ENCODE results near the gene NFIC. TPM values are rescaled to one million over a fixed set of nuclear protein-coding genes. Genes with fewer than 3 reads are reported as not detected.

Gene NFIC
- polyA plus RNA-seq, 1 donor from 2014 or later = 0.24 TPM

DNA sequence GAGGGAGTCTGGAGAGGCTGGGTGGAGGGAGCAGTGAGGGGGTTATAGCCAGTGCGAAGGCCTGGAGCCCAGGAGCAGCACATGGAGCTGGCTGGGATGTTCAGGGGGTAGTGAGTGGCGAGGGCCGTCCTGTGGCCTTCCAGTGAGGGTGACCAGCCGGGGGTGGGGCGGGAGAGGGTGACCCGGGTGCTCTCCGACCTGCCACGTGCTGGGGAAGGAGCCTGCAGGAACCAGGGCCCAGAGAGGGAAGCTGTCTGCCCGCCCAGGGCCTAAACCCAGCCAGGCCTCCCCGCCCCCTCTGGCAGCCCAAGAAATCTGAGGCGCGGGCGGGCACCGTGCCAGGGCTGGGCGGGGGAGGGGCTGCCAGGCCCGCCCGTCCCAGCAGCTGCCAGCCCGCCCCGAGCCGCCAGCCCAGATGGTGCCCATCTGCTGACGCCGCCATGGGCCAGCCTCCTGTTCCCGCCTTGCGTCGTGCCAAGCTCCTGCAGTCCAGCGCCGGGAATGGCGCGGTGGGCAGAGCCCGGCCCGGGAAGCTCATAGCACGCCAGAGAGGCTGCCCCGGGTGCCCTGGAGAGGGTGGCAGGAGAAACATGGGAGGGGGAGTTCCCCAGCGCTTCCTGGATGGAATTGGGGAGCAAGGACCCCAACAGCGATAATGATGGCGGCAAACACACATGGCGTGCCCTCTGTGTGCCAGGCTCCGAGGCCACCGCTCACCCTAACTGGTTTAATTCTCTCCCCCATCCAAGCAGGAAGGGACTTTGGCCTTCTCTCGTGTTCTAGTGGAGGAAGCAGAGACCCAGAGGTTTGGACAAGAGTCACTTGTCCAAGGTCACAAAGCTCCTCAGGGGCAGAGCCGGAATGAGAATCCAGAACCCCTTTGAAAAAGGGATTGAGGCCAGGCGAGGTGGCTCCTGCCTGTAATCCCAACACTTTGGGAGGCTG is 21.5 kb downstream of the NFIC start:
- Histone ChIP-seq H3K9ac (ENCODE audit: low read length) (no peak overlapping the region), H4K20me1 (ENCODE audit: insufficient read depth) (no peaks in the 10 kb centered on the region), H3F3A (ENCODE audit: insufficient read depth, low read length, poor library complexity, severe bottlenecking) (no peaks in the 10 kb centered on the region), H3K9me3 (ENCODE audit: low read length) (no peaks in the 10 kb centered on the region), H3K9me2 (ENCODE audit: insufficient read depth, low read length) (no peaks in the 10 kb centered on the region), H3K27ac (ENCODE audit: low read length) (no peak overlapping the region), H3K27me3 (ENCODE audit: insufficient read depth, low read depth, low read length) (no peaks in the 10 kb centered on the region), H3K36me3 (ENCODE audit: insufficient read depth, low read length) (no peaks in the 10 kb centered on the region), H2AFZ (ENCODE audit: low read depth, low read length) (no peak overlapping the region), H3K4me3 (ENCODE audit: low read length) (no peak overlapping the region), H3K4me2 (ENCODE audit: low read length) (no peak overlapping the region), H3K79me2 (replicated peaks; ENCODE audit: insufficient read depth, low read length) (no peaks in the 10 kb centered on the region)
- TF ChIP-seq RAD21 (conservative IDR thresholded peaks at IDR 0.05) (no peak), EP300 (conservative IDR thresholded peaks at IDR 0.05; ENCODE audit: poor library complexity, severe bottlenecking) (no peak), CTCF (IDR thresholded peaks at IDR 0.05; ENCODE audit: poor library complexity, severe bottlenecking) (no peak), POLR2AphosphoS5 (IDR thresholded peaks at IDR 0.05) (no peak), TAF1 (IDR thresholded peaks at IDR 0.05; ENCODE audit: low read depth) (no peak), SMC3 (conservative IDR thresholded peaks at IDR 0.05; ENCODE audit: poor library complexity) (no peak), MXI1 (conservative IDR thresholded peaks at IDR 0.05; ENCODE audit: poor library complexity, severe bottlenecking) (no peak), EZH2 (IDR thresholded peaks at IDR 0.05; ENCODE audit: borderline replicate concordance, insufficient read depth, low read length, poor library complexity, severe bottlenecking) (no peak)

GRCh38 chr19:3389446-3389778 is 23.0 kb downstream of the NFIC start:
- H4K20me1 ChIP-seq (ENCODE audit: insufficient read depth) = no peaks in the 10 kb centered on the region
- TF ChIP-seq SMC3 (conservative IDR thresholded peaks at IDR 0.05; ENCODE audit: poor library complexity) = no peak
- TF ChIP-seq EP300 (conservative IDR thresholded peaks at IDR 0.05; ENCODE audit: poor library complexity, severe bottlenecking) = no peak
- no peak for TF ChIP-seq EZH2 (IDR thresholded peaks at IDR 0.05; ENCODE audit: borderline replicate concordance, insufficient read depth, low read length, poor library complexity, severe bottlenecking)
- TF ChIP-seq, protein P1, sequence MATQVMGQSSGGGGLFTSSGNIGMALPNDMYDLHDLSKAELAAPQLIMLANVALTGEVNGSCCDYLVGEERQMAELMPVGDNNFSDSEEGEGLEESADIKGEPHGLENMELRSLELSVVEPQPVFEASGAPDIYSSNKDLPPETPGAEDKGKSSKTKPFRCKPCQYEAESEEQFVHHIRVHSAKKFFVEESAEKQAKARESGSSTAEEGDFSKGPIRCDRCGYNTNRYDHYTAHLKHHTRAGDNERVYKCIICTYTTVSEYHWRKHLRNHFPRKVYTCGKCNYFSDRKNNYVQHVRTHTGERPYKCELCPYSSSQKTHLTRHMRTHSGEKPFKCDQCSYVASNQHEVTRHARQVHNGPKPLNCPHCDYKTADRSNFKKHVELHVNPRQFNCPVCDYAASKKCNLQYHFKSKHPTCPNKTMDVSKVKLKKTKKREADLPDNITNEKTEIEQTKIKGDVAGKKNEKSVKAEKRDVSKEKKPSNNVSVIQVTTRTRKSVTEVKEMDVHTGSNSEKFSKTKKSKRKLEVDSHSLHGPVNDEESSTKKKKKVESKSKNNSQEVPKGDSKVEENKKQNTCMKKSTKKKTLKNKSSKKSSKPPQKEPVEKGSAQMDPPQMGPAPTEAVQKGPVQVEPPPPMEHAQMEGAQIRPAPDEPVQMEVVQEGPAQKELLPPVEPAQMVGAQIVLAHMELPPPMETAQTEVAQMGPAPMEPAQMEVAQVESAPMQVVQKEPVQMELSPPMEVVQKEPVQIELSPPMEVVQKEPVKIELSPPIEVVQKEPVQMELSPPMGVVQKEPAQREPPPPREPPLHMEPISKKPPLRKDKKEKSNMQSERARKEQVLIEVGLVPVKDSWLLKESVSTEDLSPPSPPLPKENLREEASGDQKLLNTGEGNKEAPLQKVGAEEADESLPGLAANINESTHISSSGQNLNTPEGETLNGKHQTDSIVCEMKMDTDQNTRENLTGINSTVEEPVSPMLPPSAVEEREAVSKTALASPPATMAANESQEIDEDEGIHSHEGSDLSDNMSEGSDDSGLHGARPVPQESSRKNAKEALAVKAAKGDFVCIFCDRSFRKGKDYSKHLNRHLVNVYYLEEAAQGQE (IDR thresholded peaks at IDR 0.05; ENCODE audit: borderline replicate concordance) = no peak
- no peak for TF ChIP-seq MXI1 (conservative IDR thresholded peaks at IDR 0.05; ENCODE audit: poor library complexity, severe bottlenecking)
- no peak for TF ChIP-seq POLR2AphosphoS5 (IDR thresholded peaks at IDR 0.05)
- no peak for TF ChIP-seq TAF1 (IDR thresholded peaks at IDR 0.05; ENCODE audit: low read depth)
- no peak for TF ChIP-seq CTCF (IDR thresholded peaks at IDR 0.05; ENCODE audit: poor library complexity, severe bottlenecking)
- no peak for TF ChIP-seq RAD21 (conservative IDR thresholded peaks at IDR 0.05)

More at GRCh38 chr19:3389446-3389778, 23.0 kb downstream of the NFIC start:
- Histone ChIP-seq H3K79me2 (replicated peaks; ENCODE audit: insufficient read depth, low read length) (no peaks in the 10 kb centered on the region), H2AFZ (ENCODE audit: low read depth, low read length) (no peak overlapping the region), H3K9me3 (ENCODE audit: low read length) (no peaks in the 10 kb centered on the region), H3K36me3 (ENCODE audit: insufficient read depth, low read length) (no peaks in the 10 kb centered on the region), H3K9me2 (ENCODE audit: insufficient read depth, low read length) (no peaks in the 10 kb centered on the region), H3K27ac (ENCODE audit: low read length) (no peak overlapping the region), H3K4me3 (ENCODE audit: low read length) (no peak overlapping the region), H3F3A (ENCODE audit: insufficient read depth, low read length, poor library complexity, severe bottlenecking) (no peaks in the 10 kb centered on the region), H3K9ac (ENCODE audit: low read length) (no peak overlapping the region), H3K4me2 (ENCODE audit: low read length) (no peak overlapping the region), H3K27me3 (ENCODE audit: insufficient read depth, low read depth, low read length) (no peaks in the 10 kb centered on the region)
